BLaER1 treated with 17β-estradiol and CSF1 and Interleukin-3, amounts not matched to agents 10 nM and 100 nM (cell line): ENCODE data around the gene RSF1.
A peak's percentile ranks its signal among the peaks of the same experiment; 100 is the strongest.

Source experiments
- H3K27ac ChIP-seq, 11 experiments: shearing (Covaris generic); formaldehyde crosslinking; 2 replicates each; pipeline ENCODE4 v1.8.1; 2022
- H3K27me3 ChIP-seq, 11 experiments: shearing (Covaris generic); formaldehyde crosslinking; 2 replicates each; pipeline ENCODE4 v1.8.1; 2022
- H3K36me3 ChIP-seq, 11 experiments: shearing (Covaris generic); formaldehyde crosslinking; 2 replicates each; pipeline ENCODE4 v1.8.1; 2022
- H3K4me1 ChIP-seq, 10 experiments: shearing (Covaris generic); formaldehyde crosslinking; 2 replicates each; pipeline ENCODE4 v1.8.1; 2022
- H3K4me2 ChIP-seq, 11 experiments: shearing (Covaris generic); formaldehyde crosslinking; 2 replicates each; pipeline ENCODE4 v1.8.1; 2022
- H3K4me3 ChIP-seq, 10 experiments: shearing (Covaris generic); formaldehyde crosslinking; 2 replicates each; pipeline ENCODE4 v1.8.1; 2022
- H3K9ac ChIP-seq, 11 experiments: shearing (Covaris generic); formaldehyde crosslinking; 2 replicates each; pipeline ENCODE4 v1.8.1; 2022
- H3K9me3 ChIP-seq, 11 experiments: shearing (Covaris generic); formaldehyde crosslinking; replicated peaks in 1 of 11; 2 replicates each; pipeline ENCODE4 v1.8.1; 2022
- H4K20me1 ChIP-seq, 11 experiments: shearing (Covaris generic); formaldehyde crosslinking; 2 replicates each; pipeline ENCODE4 v1.8.1; 2022
- Cebpa-rat ChIP-seq, 11 experiments: shearing (Covaris generic); IDR thresholded peaks; 2 replicates each; pipeline ENCODE4 v1.8.1; 2022

RSF1 gene

GRCh38 chr11:77668760-77669159 lies 151.8 kb downstream of the RSF1 start:
- no peak overlapping the region for H3K4me2 ChIP-seq
- no peaks in the 10 kb centered on the region for H3K9me3 ChIP-seq
- H3K36me3 ChIP-seq: peaks cover 90 to 98% (median 94%) of the 10 kb centered on the region in 11 experiments
- TF ChIP-seq Cebpa-rat (IDR thresholded peaks at IDR 0.05): no peak
- no peak overlapping the region for H3K27ac ChIP-seq
- no peaks in the 10 kb centered on the region for H3K4me1 ChIP-seq
- 0 out of 22 replicates have a peak, but pooled peaks cover 0 to 4% (median 0%) of the 10 kb centered on the region in 11 experiments for H4K20me1 ChIP-seq
- no peaks in the 10 kb centered on the region for H3K27me3 ChIP-seq
- no peak overlapping the region for H3K4me3 ChIP-seq
- H3K9ac ChIP-seq: no peak overlapping the region

- H3K9me3 ChIP-seq: no peaks in the 10 kb centered on the region
- no peaks in the 10 kb centered on the region for H3K27me3 ChIP-seq
- H3K4me2 ChIP-seq: no peak overlapping the region
- peaks cover 60 to 72% (median 64%) of the 10 kb centered on the region in 11 experiments for H3K36me3 ChIP-seq
- H3K27ac ChIP-seq: no peak overlapping the region
- no peak overlapping the region for H3K9ac ChIP-seq
- peaks cover 0 to 6% (median 0%) of the 10 kb centered on the region in 11 experiments; a peak in 2 of 22 replicates for H4K20me1 ChIP-seq
- H3K4me1 ChIP-seq: peaks cover 14 to 27% (median 23%) of the 10 kb centered on the region in 10 experiments
- no peak for TF ChIP-seq Cebpa-rat (IDR thresholded peaks at IDR 0.05)
- H3K4me3 ChIP-seq: no peak overlapping the region
These were observed 155.1 kb downstream of the RSF1 start for GRCh38 chr11:77665240-77665965.

GRCh38 chr11:77661670-77662069 lies 158.9 kb downstream of the RSF1 start:
- Histone ChIP-seq H3K4me1 (peaks cover 19 to 34% (median 29%) of the 10 kb centered on the region in 10 experiments), H3K4me3 (no peak overlapping the region), H3K27me3 (no peaks in the 10 kb centered on the region), H3K4me2 (peak overlapping the region; percentile 58 to 85 (median 76); a peak in 21 of 22 replicates), H3K36me3 (peaks cover 22 to 35% (median 27%) of the 10 kb centered on the region in 11 experiments), H3K9ac (no peak overlapping the region), H3K27ac (peak overlapping the region in 6 of 11 experiments; percentile 31 to 58 (median 52); a peak in 8 of 22 replicates), H4K20me1 (peaks cover 0 to 6% (median 0%) of the 10 kb centered on the region in 11 experiments; a peak in 2 of 22 replicates), H3K9me3 (no peaks in the 10 kb centered on the region)
- no peak for TF ChIP-seq Cebpa-rat (IDR thresholded peaks at IDR 0.05)

GRCh38 chr11:77660947-77661346 lies 159.6 kb downstream of the RSF1 start:
- Histone ChIP-seq H3K9me3 (no peaks in the 10 kb centered on the region), H3K4me2 (peak overlapping the region; percentile 58 to 85 (median 76)), H3K4me3 (no peak overlapping the region), H4K20me1 (peaks cover 0 to 6% (median 0%) of the 10 kb centered on the region in 11 experiments; a peak in 2 of 22 replicates), H3K9ac (peak overlapping the region in 2 of 11 experiments; percentile 4 to 7; a peak in 4 of 22 replicates), H3K4me1 (peaks cover 19 to 34% (median 29%) of the 10 kb centered on the region in 10 experiments), H3K27me3 (no peaks in the 10 kb centered on the region), H3K36me3 (peaks cover 15 to 28% (median 20%) of the 10 kb centered on the region in 11 experiments), H3K27ac (peak overlapping the region in 10 of 11 experiments; percentile 12 to 58 (median 49); a peak in 18 of 22 replicates)
- TF ChIP-seq Cebpa-rat (IDR thresholded peaks at IDR 0.05): no peak

GRCh38 chr11:77658213-77659013 lies 162.1 kb downstream of the RSF1 start:
- no peak overlapping the region for H3K9ac ChIP-seq
- H4K20me1 ChIP-seq: peaks cover 0 to 6% (median 0%) of the 10 kb centered on the region in 11 experiments; a peak in 2 of 22 replicates
- peaks cover 19 to 34% (median 29%) of the 10 kb centered on the region in 10 experiments for H3K4me1 ChIP-seq
- H3K27me3 ChIP-seq: no peaks in the 10 kb centered on the region
- no peak overlapping the region for H3K4me3 ChIP-seq
- no peaks in the 10 kb centered on the region for H3K9me3 ChIP-seq
- H3K4me2 ChIP-seq: no peak overlapping the region
- H3K36me3 ChIP-seq: peaks cover 0 to 2% (median 0%) of the 10 kb centered on the region in 11 experiments; a peak in 1 of 22 replicates
- TF ChIP-seq Cebpa-rat (IDR thresholded peaks at IDR 0.05): no peak
- H3K27ac ChIP-seq: no peak overlapping the region

GRCh38 chr11:77656362-77656761 lies 164.2 kb downstream of the RSF1 start:
- Histone ChIP-seq H4K20me1 (peaks cover 0 to 5% (median 0%) of the 10 kb centered on the region in 11 experiments; a peak in 2 of 22 replicates), H3K4me2 (no peak overlapping the region), H3K4me3 (no peak overlapping the region), H3K4me1 (peaks cover 14 to 20% (median 16%) of the 10 kb centered on the region in 10 experiments), H3K9me3 (no peaks in the 10 kb centered on the region), H3K27ac (no peak overlapping the region), H3K27me3 (no peaks in the 10 kb centered on the region), H3K36me3 (no peaks in the 10 kb centered on the region), H3K9ac (no peak overlapping the region)
- TF ChIP-seq Cebpa-rat (IDR thresholded peaks at IDR 0.05): no peak

- Histone ChIP-seq H3K27me3 (no peaks in the 10 kb centered on the region), H3K4me3 (no peak overlapping the region), H3K9me3 (no peaks in the 10 kb centered on the region), H4K20me1 (no peaks in the 10 kb centered on the region), H3K4me1 (peaks cover 0 to 5% (median 1%) of the 10 kb centered on the region in 10 experiments; a peak in 11 of 20 replicates), H3K27ac (no peak overlapping the region), H3K9ac (no peak overlapping the region), H3K36me3 (no peaks in the 10 kb centered on the region), H3K4me2 (no peak overlapping the region)
- TF ChIP-seq Cebpa-rat (IDR thresholded peaks at IDR 0.05): no peak
These were observed 165.6 kb downstream of the RSF1 start for GRCh38 chr11:77654770-77655434.

- no peak overlapping the region for H3K4me2 ChIP-seq
- H4K20me1 ChIP-seq: no peaks in the 10 kb centered on the region
- TF ChIP-seq Cebpa-rat (IDR thresholded peaks at IDR 0.05): no peak
- no peaks in the 10 kb centered on the region for H3K9me3 ChIP-seq
- H3K4me1 ChIP-seq: no peaks in the 10 kb centered on the region
- no peaks in the 10 kb centered on the region for H3K27me3 ChIP-seq
- no peak overlapping the region for H3K4me3 ChIP-seq
- H3K9ac ChIP-seq: no peak overlapping the region
- no peak overlapping the region for H3K27ac ChIP-seq
- H3K36me3 ChIP-seq: no peaks in the 10 kb centered on the region
These were observed 170.4 kb downstream of the RSF1 start for GRCh38 chr11:77650123-77650522.
